Germinal center (tissue), 1 donor: ENCODE results near the gene ZNF185.

Experiments
- DNase-seq: peaks from one replicate; pipeline ENCODE4 v3.0.0; 2012; ENCODE audit warnings: mixed read lengths, low spot score

Gene ZNF185

DNA sequence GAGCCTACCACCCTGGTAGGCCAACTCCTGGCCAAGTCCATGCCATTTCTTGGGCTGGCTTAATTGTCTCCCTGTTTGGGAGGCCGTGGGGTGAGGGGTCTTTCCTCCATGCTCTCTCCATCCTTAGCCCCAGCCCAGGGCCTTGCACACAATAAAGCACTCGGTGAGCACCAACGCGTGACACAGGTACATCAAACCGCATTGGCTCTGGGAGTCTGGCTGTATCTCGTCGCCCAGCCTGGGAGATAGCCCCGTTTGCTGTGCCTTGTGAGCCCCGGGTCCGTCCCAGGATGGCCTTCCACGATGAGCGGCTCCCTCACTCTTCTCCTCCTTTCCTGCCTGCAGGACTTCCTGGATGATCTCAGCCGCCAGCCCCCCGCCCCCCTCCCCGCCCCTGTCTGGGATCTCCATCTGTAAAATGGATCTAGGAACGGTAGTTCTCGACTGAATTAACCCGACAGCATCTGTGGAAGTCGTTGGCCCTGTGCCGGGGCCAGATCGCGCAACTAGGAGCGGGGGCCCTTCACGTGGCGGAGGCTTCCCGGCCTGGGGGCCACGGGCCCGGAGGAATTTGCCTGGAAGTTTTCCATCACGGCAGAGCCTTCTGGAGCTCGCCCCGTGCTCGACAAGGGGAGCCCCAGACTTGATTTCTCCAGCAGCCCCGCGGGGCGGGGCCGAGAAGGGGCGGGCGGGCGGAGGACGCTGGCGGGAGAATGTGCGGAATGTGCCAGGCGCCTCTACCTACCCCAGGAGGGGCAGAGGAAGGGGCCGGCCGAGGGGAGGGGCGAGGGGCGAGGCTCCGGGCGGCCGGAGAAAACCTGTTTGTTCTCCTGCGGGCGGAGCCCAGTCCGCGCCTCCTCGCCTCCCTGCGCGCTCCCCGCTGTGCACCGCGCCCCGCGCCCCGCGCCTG, at the start of gene ZNF185:
Gene ZNF185 (plus strand): TSS at position 846 of the 910 bp plus-strand sequence. CDS start 16,423 bp downstream, outside the sequence.
- DNase-seq: no peak

DNA sequence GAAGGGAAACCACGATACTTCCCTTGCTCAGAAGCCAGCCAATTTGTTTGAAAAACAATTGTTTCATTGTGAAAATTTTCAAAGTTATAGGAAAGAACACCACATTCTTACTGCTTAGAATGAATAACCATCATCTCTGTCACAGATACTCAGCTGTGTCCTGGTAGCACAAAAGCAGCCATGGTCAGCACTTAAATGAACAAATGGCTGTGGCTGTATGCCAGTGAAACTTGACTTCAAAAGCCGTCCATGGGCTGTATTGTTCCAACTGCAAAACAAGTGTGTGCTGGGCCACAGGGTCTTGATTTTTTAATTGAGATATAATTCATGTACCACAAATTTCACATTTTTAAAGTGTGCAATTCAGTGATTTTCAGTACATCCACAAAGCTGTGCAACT, 47.4 kb upstream of the ZNF185 start:
- DNase-seq: no peak

- no peak for DNase-seq
Measured at GRCh38 chrX:152853986-152854385, 43.9 kb upstream of the ZNF185 start.

DNA sequence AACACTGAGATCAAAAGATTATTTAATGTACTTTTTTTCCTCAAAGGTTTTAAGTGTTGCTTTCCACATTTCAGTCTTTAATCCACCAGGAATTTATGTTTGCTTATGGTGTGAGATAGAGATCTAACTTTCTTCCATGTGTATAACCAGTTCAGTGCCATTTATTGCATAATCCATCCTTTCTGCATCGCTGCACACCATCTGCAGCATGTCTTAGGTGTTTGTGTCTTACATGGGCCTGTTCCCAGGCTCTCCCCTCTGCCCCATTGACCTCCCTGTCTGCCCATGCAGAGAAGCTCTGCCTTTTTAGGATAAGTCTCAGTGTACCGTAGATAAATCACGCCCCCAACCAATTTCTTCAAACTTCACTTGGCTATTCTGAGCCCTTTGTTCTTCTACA, 36.8 kb upstream of the ZNF185 start:
- no peak for DNase-seq

- no peak for DNase-seq
Measured at GRCh38 chrX:152861826-152862225, 36.0 kb upstream of the ZNF185 start.

GRCh38 chrX:152865232-152865920, 32.5 kb upstream of the ZNF185 start:
- DNase-seq: no peak

DNA sequence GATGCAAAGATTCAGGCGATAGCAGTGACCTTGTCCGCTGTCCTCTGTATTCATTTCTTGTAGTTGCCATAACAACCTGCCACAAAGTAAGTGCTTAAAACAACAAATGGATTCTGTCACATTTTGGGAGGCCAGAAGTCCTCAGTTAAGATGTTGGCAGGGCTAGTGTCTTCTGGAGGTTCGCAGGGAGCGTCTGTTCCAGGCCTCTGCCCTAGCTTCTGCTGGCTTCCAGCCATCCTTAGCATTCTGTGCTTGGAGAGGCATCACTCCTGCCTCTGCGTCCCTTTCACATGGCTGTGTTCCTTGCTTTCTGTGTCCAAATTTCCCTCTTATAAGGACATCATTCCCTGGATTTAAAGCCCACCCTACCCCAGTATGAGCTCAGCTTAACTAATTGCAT, 31.5 kb upstream of the ZNF185 start:
- no peak for DNase-seq

- no peak for DNase-seq
Measured at GRCh38 chrX:152869972-152870371, 27.9 kb upstream of the ZNF185 start.

- no peak for DNase-seq
Measured at GRCh38 chrX:152871260-152871659, 26.6 kb upstream of the ZNF185 start.

DNA sequence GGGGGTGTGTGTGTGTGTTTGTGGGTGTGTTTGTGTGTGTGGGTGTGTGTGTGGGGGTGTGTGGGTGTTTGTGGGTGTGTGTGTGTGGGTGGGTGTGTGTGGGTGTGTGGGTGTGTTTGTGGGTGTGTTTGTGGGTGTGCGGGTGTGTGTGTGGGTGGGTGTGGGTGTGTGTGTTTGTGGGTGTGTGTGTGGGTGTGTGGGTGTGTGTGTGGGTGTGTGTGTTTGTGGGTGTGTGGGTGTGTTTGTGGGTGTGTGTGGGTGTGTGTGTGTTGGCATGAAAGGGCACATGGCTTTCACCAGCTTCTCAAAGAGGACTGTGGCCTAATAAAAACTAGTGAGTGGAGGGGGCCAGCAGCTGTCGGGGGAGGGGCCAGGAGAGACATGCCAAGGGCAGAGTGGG, 25.3 kb upstream of the ZNF185 start:
- no peak for DNase-seq

DNA sequence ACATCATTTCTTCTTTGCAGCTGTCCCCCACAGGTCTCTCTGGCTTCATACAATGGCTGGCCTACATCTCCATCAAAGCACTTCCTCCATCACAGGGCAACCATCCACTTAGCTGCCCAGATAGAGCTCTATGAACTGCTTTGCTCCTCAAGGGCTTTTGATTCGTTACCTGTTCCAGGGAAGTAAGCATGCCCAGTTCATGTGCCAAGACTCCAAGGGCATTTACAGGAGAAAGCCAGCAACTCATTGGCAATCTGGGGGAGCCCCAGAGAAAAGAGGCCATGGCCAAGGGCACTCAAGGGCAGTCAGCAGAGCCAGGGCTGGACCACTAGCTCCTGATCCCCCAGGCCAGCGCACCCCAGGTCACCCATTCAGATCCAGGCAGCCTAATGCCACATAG, 24.5 kb upstream of the ZNF185 start:
- no peak for DNase-seq

GRCh38 chrX:152876931-152877840, 20.7 kb upstream of the ZNF185 start:
- no peak for DNase-seq

DNA sequence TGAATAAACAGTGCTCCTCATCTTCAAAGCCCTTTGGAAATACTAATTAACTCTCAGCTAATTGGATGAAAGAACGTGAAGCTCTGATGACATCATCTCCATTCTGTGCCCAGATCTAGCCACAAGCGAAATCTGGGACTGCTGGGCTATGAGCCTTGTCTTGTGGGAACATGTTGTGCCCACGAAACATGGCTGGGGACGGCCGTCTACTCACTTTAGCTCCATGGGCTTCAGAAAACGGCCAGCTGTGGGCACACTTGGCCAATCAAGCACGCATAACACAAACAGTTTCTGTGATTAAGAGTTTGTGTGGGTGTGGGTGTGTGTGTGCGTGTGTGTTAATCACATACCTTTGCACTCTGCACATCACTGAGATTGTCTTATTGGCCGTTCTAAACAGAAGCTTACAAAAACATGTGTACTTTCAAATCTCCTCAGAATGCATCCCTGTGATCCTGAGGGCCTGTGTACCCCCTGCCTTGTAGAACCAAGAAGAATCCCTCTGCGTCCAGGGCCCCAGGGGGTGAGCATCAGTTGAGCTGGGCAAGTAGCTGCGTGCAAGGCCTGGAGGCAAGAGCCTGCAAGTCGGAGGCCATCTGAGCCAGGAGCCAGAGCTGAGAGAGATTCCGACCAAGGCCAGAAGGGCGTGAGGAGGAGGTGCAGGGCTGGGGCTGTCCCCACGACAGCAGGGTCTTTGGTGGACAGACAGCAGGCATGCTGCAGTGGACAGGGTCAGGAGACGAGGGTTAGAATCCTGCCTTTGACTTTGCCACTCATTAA, 18.7 kb upstream of the ZNF185 start:
- no peak for DNase-seq

GRCh38 chrX:152881289-152881688, 16.6 kb upstream of the ZNF185 start:
- no peak for DNase-seq

DNA sequence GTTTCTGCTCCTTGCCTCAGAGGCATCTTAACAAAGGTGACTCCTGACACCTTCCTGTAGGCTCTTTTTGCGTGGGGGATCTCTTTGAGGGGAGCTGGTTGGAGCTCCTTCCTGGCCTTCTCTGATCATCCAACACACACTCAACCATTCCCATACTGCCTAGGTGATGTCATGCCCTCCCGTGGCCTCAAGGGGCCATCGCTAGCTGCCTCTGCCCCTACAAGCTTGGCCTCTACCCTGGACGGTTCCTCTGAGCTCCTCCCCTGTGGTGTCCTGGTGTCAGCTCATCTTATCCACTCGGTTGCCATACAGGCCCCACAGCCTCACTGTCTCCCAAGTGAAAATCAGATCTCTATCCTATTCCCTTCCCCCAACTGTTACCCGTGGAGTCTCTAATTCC, 13.7 kb upstream of the ZNF185 start:
- DNase-seq: no peak

DNA sequence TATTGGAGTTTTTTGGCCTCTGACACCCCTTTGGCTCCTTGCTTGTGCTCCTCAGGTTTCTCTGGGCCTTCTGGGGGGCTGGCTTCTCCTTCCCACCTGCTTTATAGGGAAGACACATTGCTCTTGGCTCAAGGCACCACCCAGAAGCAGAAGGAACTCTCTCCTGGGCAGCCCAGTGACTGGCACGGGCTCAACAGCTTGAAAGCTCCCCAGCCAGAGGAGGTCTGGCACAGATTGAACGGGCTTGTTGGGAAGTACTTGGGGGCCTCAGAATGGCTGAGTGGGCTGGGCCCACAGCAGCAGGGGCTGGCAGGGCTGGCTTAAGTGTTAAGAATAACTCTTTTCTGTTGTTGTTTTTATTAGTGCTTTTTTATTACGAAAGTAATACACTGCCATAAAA, 11.2 kb upstream of the ZNF185 start:
- DNase-seq: no peak

DNA sequence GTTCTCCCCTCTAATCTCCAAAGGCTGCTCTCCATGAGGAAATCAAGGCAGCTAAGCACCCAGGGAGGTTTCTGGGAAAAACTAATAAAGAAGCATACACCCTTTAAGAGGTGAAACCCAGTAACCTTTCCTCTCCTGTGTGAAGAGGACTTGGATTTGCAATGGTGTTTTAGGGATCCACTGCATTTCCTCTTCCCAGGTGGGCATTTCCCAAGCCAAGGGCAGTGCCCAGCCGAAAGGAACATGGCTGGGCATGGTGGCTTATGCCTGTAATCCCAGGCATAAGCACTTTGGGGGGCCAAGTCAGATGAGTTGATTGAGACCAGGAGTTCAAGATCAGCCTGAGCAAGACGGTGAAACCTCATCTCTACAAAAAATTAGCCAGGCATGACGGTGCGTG, 5.4 kb upstream of the ZNF185 start:
- no peak for DNase-seq

DNA sequence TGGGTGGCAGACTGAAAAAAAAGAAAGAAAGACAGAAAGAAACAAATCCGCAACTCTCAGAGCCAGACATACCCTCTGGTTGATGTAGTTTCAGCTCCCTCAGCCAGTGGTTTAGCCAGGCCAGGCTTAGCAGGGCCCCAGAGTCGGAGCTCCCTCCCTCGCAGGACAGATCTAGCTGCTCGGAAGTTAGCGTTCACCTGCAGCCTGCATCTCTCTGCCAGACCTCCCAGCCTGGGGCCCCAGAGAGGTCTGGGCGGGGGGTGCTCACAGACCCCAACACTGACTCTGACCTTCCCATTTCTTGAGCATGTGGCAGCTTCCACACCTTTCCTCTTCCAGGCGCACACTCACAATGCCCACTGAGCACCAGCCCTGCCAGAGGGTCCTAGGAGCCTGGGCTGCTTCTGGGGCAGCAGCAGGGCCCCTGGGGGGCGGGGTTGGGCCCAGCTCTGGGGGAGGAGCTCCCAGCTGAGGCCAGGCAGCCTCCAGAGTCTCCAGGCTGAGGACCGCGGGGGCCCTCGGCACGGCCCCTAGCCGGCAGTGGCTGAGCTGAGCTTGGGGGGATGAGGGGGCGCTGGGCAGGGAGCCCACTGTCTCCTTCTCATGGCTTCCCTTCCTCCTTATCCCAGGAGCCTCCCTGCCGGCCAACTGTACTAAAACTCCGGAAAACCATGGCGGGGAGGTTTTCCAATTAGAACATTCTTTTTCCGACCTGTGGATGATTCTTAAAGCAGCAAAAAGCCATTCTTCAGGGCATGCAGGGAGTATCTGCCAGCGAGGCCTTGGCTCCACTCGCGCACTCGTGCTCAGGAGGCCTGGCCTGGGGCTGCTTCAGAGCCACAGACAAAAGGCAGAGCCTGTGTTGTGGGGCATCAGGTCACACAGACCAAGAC, 4.6 kb upstream of the ZNF185 start:
- DNase-seq: no peak

DNA sequence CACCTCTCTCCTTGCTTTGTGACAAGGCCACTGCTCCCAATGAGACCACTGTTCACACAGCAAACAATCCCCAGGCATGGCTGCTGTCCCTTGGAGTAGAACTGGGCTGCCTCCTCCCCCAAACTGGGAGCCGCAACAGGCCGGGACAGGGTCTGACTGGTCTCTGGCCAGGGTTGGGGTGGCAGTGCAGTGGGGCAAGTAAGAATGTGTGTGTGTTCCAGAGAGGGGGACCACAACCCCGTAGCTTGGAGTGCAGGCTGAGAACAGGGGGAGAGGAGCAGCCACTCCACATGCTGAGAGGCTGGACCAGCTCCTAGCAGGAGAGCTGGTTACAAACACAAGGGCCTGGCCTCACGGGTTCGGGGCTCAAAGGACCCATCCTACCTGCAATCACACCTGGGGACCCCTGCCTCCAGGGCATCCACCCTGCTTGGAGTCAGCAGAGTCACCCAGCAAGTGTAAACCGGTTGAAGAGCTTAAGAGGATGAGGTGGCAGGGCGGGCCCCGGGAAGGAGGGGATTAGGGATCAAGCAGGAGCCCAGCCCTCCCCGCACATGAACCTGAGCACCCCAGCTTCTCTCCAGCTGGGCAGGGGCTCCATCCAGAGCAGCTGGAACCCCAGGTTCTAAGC, 3.8 kb upstream of the ZNF185 start:
- no peak for DNase-seq

GRCh38 chrX:152895121-152895520, 2.7 kb upstream of the ZNF185 start:
- DNase-seq: no peak
